Measurements from ENCODE around the gene BRINP2. TPM values are rescaled to one million over a fixed set of nuclear protein-coding genes. Genes with fewer than 3 reads are reported as not detected.

Gene BRINP2
- total RNA-seq, 4 donors from 2014 or later, result 0.16 to 2.4 (median 0.40) TPM

- TF ChIP-seq CTCF (IDR thresholded peaks at IDR 0.05), result no peak
- no peak for DNase-seq (ENCODE audit: low spot score)
- ATAC-seq (ENCODE audit: low FRiP score), result no peak
These were observed 28.7 kb upstream of the BRINP2 start for GRCh38 chr1:177142010-177142409.

- TF ChIP-seq CTCF (IDR thresholded peaks at IDR 0.05), result no peak
- ATAC-seq (ENCODE audit: low FRiP score) (no peak), DNase-seq (ENCODE audit: low spot score) (no peak)
These were observed 27.9 kb upstream of the BRINP2 start for GRCh38 chr1:177142791-177143271.

GRCh38 chr1:177145106-177146070 is 25.4 kb upstream of the BRINP2 start:
- ATAC-seq (ENCODE audit: low FRiP score), result no peak
- no peak for DNase-seq (ENCODE audit: low spot score)
- TF ChIP-seq CTCF (IDR thresholded peaks at IDR 0.05), result no peak

GRCh38 chr1:177146499-177146898 is 24.3 kb upstream of the BRINP2 start:
- ATAC-seq (ENCODE audit: low FRiP score) (no peak), DNase-seq (ENCODE audit: low spot score) (no peak)
- TF ChIP-seq CTCF (IDR thresholded peaks at IDR 0.05), result no peak

- no peak for TF ChIP-seq CTCF (IDR thresholded peaks at IDR 0.05)
- DNase-seq (ENCODE audit: low spot score), result no peak
- no peak for ATAC-seq (ENCODE audit: low FRiP score)
These were observed 8.5 kb upstream of the BRINP2 start for GRCh38 chr1:177162243-177162642.

- DNase-seq (ENCODE audit: low spot score) (no peak), ATAC-seq (ENCODE audit: low FRiP score) (peak; percentile 24)
These were observed 6.8 kb upstream of the BRINP2 start for GRCh38 chr1:177163844-177164379.

More at GRCh38 chr1:177163844-177164379, 6.8 kb upstream of the BRINP2 start:
- no peak for TF ChIP-seq CTCF (IDR thresholded peaks at IDR 0.05)

All from omental fat pad (tissue), 4 donors.